ENCODE measurements around the gene YTHDC2.

YTHDC2 gene

DNA sequence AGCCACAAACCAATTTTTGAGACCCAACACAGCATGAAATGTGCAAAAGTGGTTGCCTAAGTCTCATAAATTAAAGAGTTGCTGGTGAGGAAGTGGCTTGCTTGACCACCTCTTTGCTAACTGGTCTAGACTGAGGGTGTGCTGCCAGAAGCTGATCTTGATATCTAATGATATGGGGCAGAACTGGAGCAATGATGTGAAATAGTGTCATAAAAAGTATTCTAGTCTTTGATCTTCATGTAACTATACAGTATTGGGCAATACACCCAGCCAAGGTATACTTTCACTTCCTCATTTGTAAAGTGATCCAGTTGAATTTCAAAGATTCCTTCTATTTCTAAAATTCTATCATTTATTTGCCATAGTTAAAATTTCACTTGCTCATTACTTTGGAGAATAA is 5.9 kb upstream of the YTHDC2 start:
- H3K4me3 Mint-ChIP-seq, result no peak overlapping the region
- no peaks in the 10 kb centered on the region for H3K4me1 Mint-ChIP-seq
- peak in 1 of 2 donors; percentile 20 for DNase-seq
- peaks cover 42% of the 10 kb centered on the region for H3K27me3 Mint-ChIP-seq
- no peak overlapping the region for H3K27ac Mint-ChIP-seq
- peak; percentile 86 for ATAC-seq
- no peaks in the 10 kb centered on the region for H3K9me3 Mint-ChIP-seq

DNA sequence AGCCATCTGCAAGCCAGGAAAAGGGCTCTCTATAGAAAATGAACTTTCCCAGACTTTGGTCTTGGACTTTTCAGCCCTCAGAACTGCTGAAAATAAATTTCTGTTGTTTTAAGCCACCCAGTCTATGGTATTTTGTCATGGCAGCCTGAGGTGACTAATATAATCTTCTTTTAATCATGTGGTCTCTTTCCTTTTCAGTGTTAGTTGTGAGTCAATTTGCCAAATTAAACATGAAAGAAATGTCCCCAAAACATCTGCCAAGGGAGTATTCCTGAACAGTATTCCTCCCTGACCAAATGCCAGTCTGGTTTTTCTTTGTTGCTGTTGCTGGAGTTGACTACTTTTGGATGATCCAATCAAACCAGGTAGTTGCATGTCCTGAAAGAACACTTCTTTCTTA is 4.7 kb upstream of the YTHDC2 start:
- no peak overlapping the region for H3K27ac Mint-ChIP-seq
- ATAC-seq, result no peak
- H3K4me1 Mint-ChIP-seq, result peaks cover 5% of the 10 kb centered on the region
- H3K9me3 Mint-ChIP-seq, result no peaks in the 10 kb centered on the region
- no peak overlapping the region for H3K4me3 Mint-ChIP-seq
- H3K27me3 Mint-ChIP-seq, result peaks cover 31% of the 10 kb centered on the region
- DNase-seq, result no peak

DNA sequence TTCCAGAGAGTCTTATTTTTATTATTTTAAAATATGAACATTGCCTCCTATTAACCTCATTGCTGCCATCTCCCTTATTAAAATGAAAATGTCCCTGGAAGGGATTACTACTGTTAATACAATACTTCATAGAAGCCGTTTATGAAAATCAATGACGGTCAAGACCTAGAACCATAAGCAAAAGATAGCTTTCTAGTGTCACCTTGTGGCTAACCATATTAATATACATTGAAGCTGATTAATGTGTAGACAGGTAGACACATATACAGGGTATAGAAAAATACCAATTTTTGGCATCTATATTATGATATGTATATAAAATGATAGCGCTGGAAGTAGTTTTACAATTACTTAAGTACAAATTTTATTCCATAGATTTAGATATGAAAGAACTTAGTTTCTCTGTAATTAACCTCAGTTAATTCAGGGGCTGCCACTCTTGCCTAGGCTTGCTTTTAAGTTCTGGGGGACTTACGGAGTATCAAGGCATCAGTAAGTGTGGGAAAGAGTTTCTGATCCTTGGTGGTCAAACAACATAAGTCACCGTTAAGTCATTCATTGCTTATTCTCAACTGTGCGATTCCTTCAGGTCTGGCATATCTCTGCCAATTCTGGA is 2.5 kb upstream of the YTHDC2 start:
- no peaks in the 10 kb centered on the region for H3K9me3 Mint-ChIP-seq
- DNase-seq, result no peak
- H3K27ac Mint-ChIP-seq, result no peak overlapping the region
- peaks cover 29% of the 10 kb centered on the region for H3K27me3 Mint-ChIP-seq
- no peak for ATAC-seq
- no peak overlapping the region for H3K4me3 Mint-ChIP-seq
- peaks cover 19% of the 10 kb centered on the region for H3K4me1 Mint-ChIP-seq

DNA sequence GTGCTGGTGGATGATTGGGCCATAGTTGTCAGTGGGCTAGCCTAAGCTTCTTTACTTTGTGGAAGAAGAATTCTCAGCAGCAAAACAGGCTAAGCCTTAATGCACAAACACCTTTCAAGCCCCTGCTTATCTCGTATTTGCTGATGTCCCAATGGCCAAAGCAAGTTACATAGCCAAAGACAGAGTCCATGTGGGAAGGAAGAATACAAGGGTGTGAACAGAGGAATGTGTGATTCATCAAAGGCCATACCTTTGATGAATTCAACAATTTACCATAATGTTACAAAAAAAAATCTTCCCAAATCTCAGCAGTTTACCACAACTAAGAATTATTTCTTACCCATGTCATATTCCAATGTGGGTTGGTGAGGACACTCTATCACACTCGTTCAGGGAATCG is 1.2 kb upstream of the YTHDC2 start:
- H3K4me1 Mint-ChIP-seq, result peaks cover 25% of the 10 kb centered on the region
- no peak for ATAC-seq
- H3K9me3 Mint-ChIP-seq, result no peaks in the 10 kb centered on the region
- H3K4me3 Mint-ChIP-seq, result no peak overlapping the region
- peaks cover 29% of the 10 kb centered on the region for H3K27me3 Mint-ChIP-seq
- DNase-seq, result no peak
- H3K27ac Mint-ChIP-seq, result no peak overlapping the region

DNA sequence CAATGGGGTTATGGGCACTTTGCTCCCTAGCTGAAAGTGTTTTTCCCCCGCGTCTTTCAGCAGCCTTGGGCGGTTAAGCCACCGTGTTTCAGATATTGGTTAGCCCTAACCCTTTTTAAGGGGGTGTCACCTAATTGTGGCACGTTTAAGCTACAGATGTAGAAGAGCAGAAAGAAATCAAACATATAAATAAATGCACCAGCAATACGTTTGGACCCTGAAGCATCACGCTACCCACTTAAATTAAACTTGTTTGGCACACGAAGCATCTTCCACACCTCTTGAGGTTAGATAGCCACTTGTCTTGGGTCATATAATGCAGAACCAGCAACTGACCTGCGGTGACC is 768 bp downstream of the YTHDC2 start:
- no peaks in the 10 kb centered on the region for H3K9me3 Mint-ChIP-seq
- H3K4me1 Mint-ChIP-seq, result peaks cover 27% of the 10 kb centered on the region
- DNase-seq, result no peak
- peak overlapping the region; percentile 87 to 90 for H3K4me3 Mint-ChIP-seq
- ATAC-seq, result no peak
- H3K27me3 Mint-ChIP-seq, result peaks cover 14% of the 10 kb centered on the region
- peak overlapping the region; percentile 85 to 96 for H3K27ac Mint-ChIP-seq

DNA sequence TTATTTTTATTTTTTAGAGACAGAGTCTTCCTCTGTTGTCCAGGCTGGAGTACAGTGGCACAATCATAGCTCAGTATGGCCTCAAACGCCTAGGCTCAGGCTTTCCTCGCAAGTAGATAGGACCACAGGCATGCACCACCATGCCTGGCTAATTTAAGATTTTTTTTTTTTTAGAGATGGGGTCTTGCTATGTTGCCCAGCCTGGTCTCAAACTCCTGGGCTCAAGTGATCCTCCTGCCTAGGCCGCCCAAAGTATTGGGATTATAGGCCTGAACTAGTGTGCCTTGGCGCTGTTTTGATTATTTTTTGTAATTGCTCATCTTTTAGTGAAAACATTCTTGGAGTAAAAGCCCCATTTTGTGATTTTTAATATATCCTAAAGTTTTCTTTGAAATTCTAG is 5.4 kb downstream of the YTHDC2 start:
- Mint-ChIP-seq H3K4me3 (no peak overlapping the region), H3K9me3 (no peaks in the 10 kb centered on the region), H3K4me1 (peaks cover 55% of the 10 kb centered on the region), H3K27ac (no peak overlapping the region), H3K27me3 (no peaks in the 10 kb centered on the region)
- DNase-seq, result no peak
- ATAC-seq, result no peak

DNA sequence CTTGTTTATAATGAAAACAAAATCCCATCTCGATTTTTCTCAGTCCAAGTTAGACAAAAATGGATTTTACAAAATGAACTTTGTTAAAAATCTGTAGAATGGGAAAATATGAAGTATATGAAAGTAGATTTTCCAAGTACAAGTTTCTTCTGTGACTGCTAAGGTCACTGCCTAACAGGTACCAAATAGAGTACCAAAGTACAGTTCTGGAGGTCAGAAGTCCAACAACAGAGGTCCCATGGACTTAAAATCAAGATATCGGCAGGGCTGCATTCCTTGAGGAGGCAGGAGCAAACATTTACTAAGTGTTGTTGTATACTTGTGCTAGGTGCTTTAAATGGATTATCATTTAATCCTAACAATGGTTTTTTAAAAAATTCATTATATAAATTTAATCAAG is 5.9 kb downstream of the YTHDC2 start:
- Mint-ChIP-seq H3K4me3 (no peak overlapping the region), H3K9me3 (no peaks in the 10 kb centered on the region), H3K27ac (no peak overlapping the region), H3K4me1 (peaks cover 53% of the 10 kb centered on the region), H3K27me3 (no peaks in the 10 kb centered on the region)
- ATAC-seq, result no peak
- no peak for DNase-seq

DNA sequence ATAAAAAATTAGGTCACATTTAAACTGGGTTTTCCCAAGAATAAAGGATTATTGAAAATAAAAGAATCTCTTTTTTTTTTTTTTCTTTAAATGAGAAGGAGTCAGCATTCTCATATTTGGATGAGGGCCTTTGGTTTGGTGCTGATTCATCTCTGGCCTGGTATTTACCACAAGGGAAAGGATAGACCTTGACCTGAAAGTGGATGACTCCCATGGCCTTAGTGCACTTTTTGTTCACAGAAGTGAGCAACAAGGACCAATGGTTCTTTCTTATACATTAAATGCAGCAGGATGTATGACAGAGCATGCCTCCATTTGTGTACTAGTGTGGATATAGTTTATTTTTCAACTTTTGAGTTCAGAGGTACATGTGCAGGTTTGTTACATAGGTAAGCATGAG is 6.9 kb downstream of the YTHDC2 start:
- ATAC-seq, result peak; percentile 97
- Mint-ChIP-seq H3K4me1 (peaks cover 53% of the 10 kb centered on the region), H3K4me3 (no peak overlapping the region)

DNA sequence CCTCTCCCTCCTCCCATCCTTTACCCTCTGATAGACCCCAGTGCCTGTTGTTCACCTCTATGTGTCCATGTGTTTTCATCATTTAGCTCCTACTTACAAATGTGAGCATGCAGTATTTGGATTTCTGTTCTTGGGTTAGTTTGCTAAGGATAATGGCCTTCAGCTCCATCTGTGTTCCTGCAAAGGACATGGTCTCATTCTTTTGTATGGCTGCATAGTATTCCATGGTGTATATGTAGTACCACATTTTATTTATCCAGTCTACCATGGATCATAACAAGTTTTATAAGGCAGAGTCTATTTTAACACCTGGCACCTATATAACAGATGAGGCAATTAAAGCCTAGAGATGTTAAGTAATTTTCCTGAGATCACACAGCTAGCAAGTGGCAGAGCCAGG is 7.4 kb downstream of the YTHDC2 start:
- no peak for DNase-seq
- Mint-ChIP-seq H3K4me1 (peaks cover 48% of the 10 kb centered on the region), H3K9me3 (no peaks in the 10 kb centered on the region), H3K4me3 (no peak overlapping the region), H3K27ac (peak overlapping the region in 1 of 2 donors; percentile 62), H3K27me3 (no peaks in the 10 kb centered on the region)
- ATAC-seq, result no peak

More for the DNA sequence above, 6.9 kb downstream of the YTHDC2 start:
- Mint-ChIP-seq H3K27ac (peak overlapping the region in 1 of 2 donors; percentile 62), H3K27me3 (no peaks in the 10 kb centered on the region), H3K9me3 (no peaks in the 10 kb centered on the region)
- peak; percentile 17 to 60 for DNase-seq

DNA sequence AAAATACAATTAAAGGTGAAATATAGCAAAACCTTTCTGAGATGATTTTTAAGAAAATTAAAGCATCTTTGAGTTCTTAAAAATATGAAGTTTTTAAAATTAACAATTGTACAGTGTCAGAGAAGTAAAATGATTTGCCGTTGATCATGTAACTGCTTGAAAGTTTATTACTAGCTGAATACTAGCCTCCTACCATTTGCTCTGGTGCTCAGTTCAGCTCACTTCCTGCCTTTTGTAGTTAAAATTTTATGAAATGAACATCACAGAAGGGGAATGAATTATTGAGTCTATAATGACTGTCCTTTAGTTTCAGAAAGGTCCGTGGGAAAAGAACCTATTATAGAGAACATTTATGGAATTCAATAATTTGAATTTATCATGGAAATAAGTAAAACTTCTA is 9.7 kb downstream of the YTHDC2 start:
- Mint-ChIP-seq H3K9me3 (no peaks in the 10 kb centered on the region), H3K4me1 (peaks cover 41% of the 10 kb centered on the region), H3K4me3 (no peak overlapping the region), H3K27ac (no peak overlapping the region), H3K27me3 (no peaks in the 10 kb centered on the region)
- DNase-seq, result no peak
- no peak for ATAC-seq

DNA sequence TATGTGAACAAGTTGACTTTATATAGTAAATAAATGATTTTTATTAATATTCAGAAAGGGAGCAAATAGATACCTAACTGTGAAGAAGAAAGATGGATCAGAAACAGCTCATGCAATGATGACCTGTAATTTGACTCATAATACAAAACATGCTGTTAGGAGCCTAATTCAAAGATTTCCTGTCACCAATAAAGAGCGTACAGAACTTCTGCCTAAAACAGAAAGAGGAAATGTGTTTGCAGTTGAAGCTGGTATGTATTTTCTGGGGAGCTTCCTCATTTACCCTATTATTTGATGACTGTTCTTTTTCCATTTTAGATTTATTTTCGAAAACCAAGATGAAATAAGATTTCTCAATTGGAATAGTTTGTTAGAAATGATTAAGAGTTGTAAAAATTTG is 11.4 kb downstream of the YTHDC2 start:
- no peak for DNase-seq
- no peak overlapping the region for H3K27ac Mint-ChIP-seq

DNA sequence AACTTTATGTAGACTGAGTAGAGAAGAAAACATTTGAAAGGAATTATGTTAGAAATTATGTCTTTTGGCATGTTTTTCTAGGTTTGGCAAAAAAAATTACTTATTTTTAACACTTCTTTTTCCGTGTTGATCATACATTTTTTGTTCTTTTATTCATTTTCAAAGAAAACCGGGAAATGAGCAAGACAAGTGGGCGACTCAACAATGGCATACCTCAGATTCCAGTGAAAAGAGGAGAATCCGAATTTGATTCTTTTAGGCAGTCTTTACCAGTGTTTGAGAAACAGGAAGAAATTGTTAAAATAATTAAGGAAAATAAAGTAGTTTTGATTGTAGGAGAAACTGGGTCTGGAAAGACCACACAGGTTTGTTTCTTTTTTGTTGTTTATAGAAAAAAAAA is 12.9 kb downstream of the YTHDC2 start:
- ATAC-seq (no peak), DNase-seq (no peak)
- H3K27me3 Mint-ChIP-seq, result no peaks in the 10 kb centered on the region
- H3K9me3 Mint-ChIP-seq, result peaks cover 6 to 12% of the 10 kb centered on the region in 2 donors
- H3K4me3 Mint-ChIP-seq, result no peak overlapping the region
- H3K27ac Mint-ChIP-seq, result no peak overlapping the region
- peaks cover 18% of the 10 kb centered on the region for H3K4me1 Mint-ChIP-seq

More for the DNA sequence above, 11.4 kb downstream of the YTHDC2 start:
- Mint-ChIP-seq H3K4me3 (peak overlapping the region; percentile 28 to 35), H3K9me3 (no peaks in the 10 kb centered on the region), H3K27me3 (no peaks in the 10 kb centered on the region), H3K4me1 (peaks cover 33% of the 10 kb centered on the region)
- peak; percentile 48 for ATAC-seq

DNA sequence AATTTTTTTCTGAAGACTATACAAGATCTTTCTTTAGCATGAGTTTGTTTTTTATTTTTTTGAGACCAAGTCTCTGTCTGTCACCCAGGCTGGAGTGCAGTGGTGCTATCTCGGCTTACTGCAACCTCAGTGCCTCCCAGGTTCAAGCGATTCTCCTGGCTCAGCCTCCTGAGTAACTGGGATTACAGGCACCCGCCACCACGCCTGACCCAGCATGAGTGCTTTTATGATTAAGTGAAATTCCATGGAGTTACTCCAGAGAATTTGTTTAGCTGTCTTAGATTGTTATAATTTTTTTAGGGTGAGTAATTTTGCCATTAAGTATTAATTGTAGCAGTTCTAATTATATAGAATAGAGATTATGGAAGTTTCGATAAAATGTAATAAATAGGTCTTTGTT is 14.3 kb downstream of the YTHDC2 start:
- Mint-ChIP-seq H3K27ac (no peak overlapping the region), H3K4me1 (peaks cover 15% of the 10 kb centered on the region), H3K4me3 (no peak overlapping the region), H3K9me3 (peaks cover 6 to 12% of the 10 kb centered on the region in 2 donors), H3K27me3 (no peaks in the 10 kb centered on the region)
- DNase-seq (no peak), ATAC-seq (no peak)

DNA sequence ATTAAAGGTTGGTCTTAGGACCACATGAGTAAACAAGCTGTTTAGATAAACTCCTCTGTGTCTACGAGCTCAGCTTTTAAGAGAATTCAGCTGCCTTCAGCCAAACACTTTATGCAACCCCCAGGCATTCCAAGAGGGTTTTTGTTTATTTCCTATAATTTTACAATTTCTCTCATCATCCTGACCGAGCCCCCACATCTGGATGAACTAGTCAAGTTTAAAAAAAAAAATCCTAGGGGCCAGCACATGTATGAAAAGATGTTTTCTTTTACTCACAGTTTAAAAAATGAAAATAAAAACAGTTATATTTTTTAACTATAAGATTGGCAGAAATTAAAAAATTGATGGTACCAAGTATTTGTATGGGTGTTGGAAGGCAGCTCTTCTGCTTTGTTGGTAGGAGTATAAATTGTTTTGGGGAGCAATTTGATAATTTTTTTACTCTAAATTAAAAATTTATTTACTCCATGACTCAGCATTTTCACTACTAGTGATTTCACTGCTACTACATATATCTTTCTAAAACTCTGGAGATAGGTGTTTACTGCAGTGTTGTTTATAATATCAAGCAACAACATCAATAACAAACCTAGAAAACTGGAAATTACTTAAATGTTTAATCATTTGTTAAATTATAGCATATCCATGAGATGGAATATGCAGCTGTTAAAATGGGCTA is 18.1 kb downstream of the YTHDC2 start:
- Mint-ChIP-seq H3K27ac (no peak overlapping the region), H3K27me3 (no peaks in the 10 kb centered on the region), H3K4me3 (no peak overlapping the region), H3K9me3 (peaks cover 6 to 12% of the 10 kb centered on the region in 2 donors), H3K4me1 (no peaks in the 10 kb centered on the region)
- no peak for ATAC-seq
- DNase-seq, result no peak

DNA sequence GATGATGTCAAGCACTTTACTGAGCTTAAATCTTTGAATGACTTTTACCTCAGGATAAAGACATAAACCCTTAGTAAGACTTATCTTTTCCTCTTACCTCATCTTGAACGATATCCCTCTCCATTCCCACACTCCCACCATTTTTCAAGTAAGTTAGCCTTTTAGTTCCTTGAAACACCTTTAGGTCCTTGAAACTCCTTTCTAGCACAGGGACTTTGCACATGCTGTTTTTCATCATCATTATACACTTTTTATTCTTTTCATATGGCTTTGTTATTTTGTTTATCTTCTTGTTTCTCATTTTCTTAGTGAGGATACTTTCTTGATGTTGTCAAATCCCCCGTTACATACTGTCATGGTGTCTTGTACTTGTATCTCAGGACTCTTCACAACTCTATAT is 24.8 kb downstream of the YTHDC2 start:
- DNase-seq, result no peak
- no peak for ATAC-seq
- Mint-ChIP-seq H3K27ac (no peak overlapping the region), H3K4me3 (no peak overlapping the region), H3K4me1 (no peaks in the 10 kb centered on the region), H3K27me3 (no peaks in the 10 kb centered on the region), H3K9me3 (no peaks in the 10 kb centered on the region)

DNA sequence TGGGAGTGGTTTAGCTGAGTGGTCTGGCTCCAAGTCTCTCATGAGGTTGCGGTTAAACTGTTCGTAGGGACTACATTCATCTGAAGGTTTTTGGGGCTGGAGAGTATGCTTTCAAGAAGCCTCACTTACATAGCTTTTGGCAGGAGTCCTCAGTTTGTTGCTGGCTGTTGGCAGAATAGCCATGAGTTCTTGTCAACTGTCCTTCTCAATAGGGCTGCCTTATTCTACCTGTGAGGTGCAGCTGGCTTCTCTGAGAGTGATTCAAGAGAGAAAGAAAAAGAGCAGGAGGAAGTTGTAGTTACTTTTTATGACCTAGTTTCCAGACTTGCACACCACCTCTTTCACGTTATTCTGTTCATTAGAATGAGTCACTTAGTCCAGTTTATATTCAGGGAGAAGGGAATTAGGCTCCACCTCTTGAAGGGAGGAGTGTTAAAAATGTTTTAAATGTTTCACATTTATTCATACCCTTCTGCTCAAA is 33.2 kb downstream of the YTHDC2 start:
- ATAC-seq (no peak), DNase-seq (no peak)
- no peak overlapping the region for H3K27ac Mint-ChIP-seq
- no peak overlapping the region for H3K4me3 Mint-ChIP-seq
- H3K27me3 Mint-ChIP-seq, result no peaks in the 10 kb centered on the region
- H3K9me3 Mint-ChIP-seq, result no peaks in the 10 kb centered on the region
- H3K4me1 Mint-ChIP-seq, result peaks cover 11% of the 10 kb centered on the region

DNA sequence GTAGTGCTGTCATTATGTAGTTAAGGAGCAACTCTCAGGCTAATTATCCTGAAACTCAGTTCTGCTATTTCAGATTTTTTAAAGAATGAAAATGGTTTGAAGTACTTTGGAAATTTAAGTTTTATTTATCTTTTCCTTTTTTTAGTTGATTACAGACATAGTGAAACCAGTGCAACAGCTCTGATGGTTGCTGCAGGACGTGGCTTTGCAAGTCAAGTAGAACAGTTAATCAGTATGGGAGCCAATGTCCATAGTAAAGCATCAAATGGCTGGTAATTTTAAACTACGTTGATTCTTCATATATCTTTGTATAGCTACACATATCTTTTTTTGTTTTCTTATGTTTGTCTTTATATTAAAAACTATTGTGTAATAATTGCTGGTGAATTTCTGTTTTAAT is 34.9 kb downstream of the YTHDC2 start:
- no peaks in the 10 kb centered on the region for H3K27me3 Mint-ChIP-seq
- peaks cover 11% of the 10 kb centered on the region for H3K4me1 Mint-ChIP-seq
- no peaks in the 10 kb centered on the region for H3K9me3 Mint-ChIP-seq
- ATAC-seq, result no peak
- peak overlapping the region; percentile 12 to 43 for H3K27ac Mint-ChIP-seq
- no peak overlapping the region for H3K4me3 Mint-ChIP-seq
- no peak for DNase-seq
